HepG2 (cell line): ENCODE data around the gene CAD. TPM values are rescaled to one million over a fixed set of nuclear protein-coding genes. Genes with fewer than 3 reads are reported as not detected.

Source experiments
- GABPA ChIP-seq, 2 experiments: IDR thresholded peaks; 2 replicates each; pipeline ENCODE4 v1.6.1; 2011 to 2016; ENCODE audit warnings: low read depth in 2 of 2, low read length in 1 of 2, missing biosample characterization in 1 of 2, missing genetic modification characterization in 1 of 2
- HDAC1 ChIP-seq: sonication (generic); formaldehyde crosslinking; IDR thresholded peaks from 2 replicates; pipeline ENCODE4 v1.5.1; 2020; ENCODE audit warnings: mild to moderate bottlenecking, missing genetic modification reagents
- MTA3 ChIP-seq: sonication (generic); formaldehyde crosslinking; IDR thresholded peaks from 2 replicates; pipeline ENCODE4 v1.4.0; 2020; ENCODE audit warnings: missing genetic modification reagents
- SOX5 ChIP-seq: IDR thresholded peaks from 2 replicates; pipeline ENCODE4 v1.6.1; 2016; ENCODE audit warnings: borderline replicate concordance
- SP2 ChIP-seq: sonication (generic); formaldehyde crosslinking; IDR thresholded peaks from 2 replicates; pipeline ENCODE4 v1.5.1; 2020; ENCODE audit warnings: mild to moderate bottlenecking, missing genetic modification reagents
- STAT6 ChIP-seq: sonication (generic); formaldehyde crosslinking; IDR thresholded peaks from 2 replicates; pipeline ENCODE4 v1.4.0; 2020; ENCODE audit warnings: missing genetic modification reagents, mild to moderate bottlenecking, borderline replicate concordance
- ZBTB2 ChIP-seq: sonication (generic); formaldehyde crosslinking; IDR thresholded peaks from 2 replicates; pipeline ENCODE4 v1.8.0; 2022; ENCODE audit warnings: low read depth, missing genetic modification reagents
- ZNF232 ChIP-seq: sonication (generic); formaldehyde crosslinking; IDR thresholded peaks from 2 replicates; pipeline ENCODE4 v1.4.0; 2020; ENCODE audit warnings: missing genetic modification reagents, borderline replicate concordance
- ZNF282 ChIP-seq: fragments of 450-650 bp; IDR thresholded peaks from 2 replicates; pipeline ENCODE4 v1.6.1; 2018; ENCODE audit not compliant: partially characterized antibody
- ZNF430 ChIP-seq: sonication (generic); formaldehyde crosslinking; IDR thresholded peaks from 2 replicates; pipeline ENCODE4 v1.9.0; 2021; ENCODE audit warnings: mild to moderate bottlenecking, missing genetic modification reagents
- ZNF574 ChIP-seq: sonication (generic); formaldehyde crosslinking; IDR thresholded peaks from 2 replicates; pipeline ENCODE4 v1.4.0; 2020; ENCODE audit warnings: missing genetic modification reagents
- polyA plus RNA-seq, 8 experiments: library from polyadenylated mRNA; depleted of rRNA in 3 of 8; stranded (reverse) in 7 of 8; unstranded in 1 of 8; fragments of >200 nt; fragmentation: Illumina TruSeq in 4 of 8; extraction: Trizol in 4 of 8; gene quantifications; 2 replicates each; pipeline versions ENCODE4 v1.2.1 to v1.2.3, GENCODE V29; 2011 to 2016; ENCODE audit warnings: low read depth in 4 of 8, missing spikeins in 1 of 8, mixed read lengths in 1 of 8; ENCODE audit not compliant: insufficient read depth in 1 of 8
- total RNA-seq, 5 experiments: library from RNA; depleted of rRNA; stranded (reverse); fragments of >200 nt; fragmentation: Illumina TruSeq; extraction: Trizol; gene quantifications; 2 replicates each; pipeline ENCODE4 v1.2.3, GENCODE V29; 2016; ENCODE audit warnings: low read depth in 1 of 5
- TF ChIP-seq, protein P1 (sequence below): sonication (generic); formaldehyde crosslinking; IDR thresholded peaks from 2 replicates; pipeline ENCODE4 v1.4.0; 2020; ENCODE audit warnings: mild to moderate bottlenecking, missing genetic modification reagents
- TF ChIP-seq, protein P2 (sequence below): sonication (generic); formaldehyde crosslinking; IDR thresholded peaks from 2 replicates; pipeline ENCODE4 v1.4.0; 2020; ENCODE audit warnings: mild to moderate bottlenecking, missing genetic modification reagents, borderline replicate concordance

The CAD gene
- total and polyA plus RNA-seq, 2 of the 13 experiments (the other 11 are each of a cell fraction or from before 2014, with no cell fraction given): 21.7 to 37.0 TPM

- TF ChIP-seq ZBTB2 (CRISPR knock-in tag) (no peak), ZNF282 (no peak), STAT6 (CRISPR knock-in tag) (no peak), ZNF430 (CRISPR knock-in tag) (peak; percentile 85; the same call in 1 of the 2 replicates), MTA3 (CRISPR knock-in tag) (no peak), ZNF574 (CRISPR knock-in tag) (peak; percentile 73; the same call in 1 of the 2 replicates), GABPA (IDR thresholded peaks at IDR 0.05; ENCODE audit: low read depth, low read length) (no peak), GABPA (CRISPR knock-in tag; IDR thresholded peaks at IDR 0.05; ENCODE audit: low read depth) (no peak), SOX5 (no peak), HDAC1 (CRISPR knock-in tag) (peak; percentile 79), SP2 (CRISPR knock-in tag) (no peak), ZNF232 (CRISPR knock-in tag) (peak; percentile 84; the same call in 1 of the 2 replicates)
- TF ChIP-seq, protein P1, sequence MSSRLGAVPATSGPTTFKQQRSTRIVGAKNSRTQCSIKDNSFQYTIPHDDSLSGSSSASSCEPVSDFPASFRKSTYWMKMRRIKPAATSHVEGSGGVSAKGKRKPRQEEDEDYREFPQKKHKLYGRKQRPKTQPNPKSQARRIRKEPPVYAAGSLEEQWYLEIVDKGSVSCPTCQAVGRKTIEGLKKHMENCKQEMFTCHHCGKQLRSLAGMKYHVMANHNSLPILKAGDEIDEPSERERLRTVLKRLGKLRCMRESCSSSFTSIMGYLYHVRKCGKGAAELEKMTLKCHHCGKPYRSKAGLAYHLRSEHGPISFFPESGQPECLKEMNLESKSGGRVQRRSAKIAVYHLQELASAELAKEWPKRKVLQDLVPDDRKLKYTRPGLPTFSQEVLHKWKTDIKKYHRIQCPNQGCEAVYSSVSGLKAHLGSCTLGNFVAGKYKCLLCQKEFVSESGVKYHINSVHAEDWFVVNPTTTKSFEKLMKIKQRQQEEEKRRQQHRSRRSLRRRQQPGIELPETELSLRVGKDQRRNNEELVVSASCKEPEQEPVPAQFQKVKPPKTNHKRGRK: no peak
- TF ChIP-seq, protein P2, sequence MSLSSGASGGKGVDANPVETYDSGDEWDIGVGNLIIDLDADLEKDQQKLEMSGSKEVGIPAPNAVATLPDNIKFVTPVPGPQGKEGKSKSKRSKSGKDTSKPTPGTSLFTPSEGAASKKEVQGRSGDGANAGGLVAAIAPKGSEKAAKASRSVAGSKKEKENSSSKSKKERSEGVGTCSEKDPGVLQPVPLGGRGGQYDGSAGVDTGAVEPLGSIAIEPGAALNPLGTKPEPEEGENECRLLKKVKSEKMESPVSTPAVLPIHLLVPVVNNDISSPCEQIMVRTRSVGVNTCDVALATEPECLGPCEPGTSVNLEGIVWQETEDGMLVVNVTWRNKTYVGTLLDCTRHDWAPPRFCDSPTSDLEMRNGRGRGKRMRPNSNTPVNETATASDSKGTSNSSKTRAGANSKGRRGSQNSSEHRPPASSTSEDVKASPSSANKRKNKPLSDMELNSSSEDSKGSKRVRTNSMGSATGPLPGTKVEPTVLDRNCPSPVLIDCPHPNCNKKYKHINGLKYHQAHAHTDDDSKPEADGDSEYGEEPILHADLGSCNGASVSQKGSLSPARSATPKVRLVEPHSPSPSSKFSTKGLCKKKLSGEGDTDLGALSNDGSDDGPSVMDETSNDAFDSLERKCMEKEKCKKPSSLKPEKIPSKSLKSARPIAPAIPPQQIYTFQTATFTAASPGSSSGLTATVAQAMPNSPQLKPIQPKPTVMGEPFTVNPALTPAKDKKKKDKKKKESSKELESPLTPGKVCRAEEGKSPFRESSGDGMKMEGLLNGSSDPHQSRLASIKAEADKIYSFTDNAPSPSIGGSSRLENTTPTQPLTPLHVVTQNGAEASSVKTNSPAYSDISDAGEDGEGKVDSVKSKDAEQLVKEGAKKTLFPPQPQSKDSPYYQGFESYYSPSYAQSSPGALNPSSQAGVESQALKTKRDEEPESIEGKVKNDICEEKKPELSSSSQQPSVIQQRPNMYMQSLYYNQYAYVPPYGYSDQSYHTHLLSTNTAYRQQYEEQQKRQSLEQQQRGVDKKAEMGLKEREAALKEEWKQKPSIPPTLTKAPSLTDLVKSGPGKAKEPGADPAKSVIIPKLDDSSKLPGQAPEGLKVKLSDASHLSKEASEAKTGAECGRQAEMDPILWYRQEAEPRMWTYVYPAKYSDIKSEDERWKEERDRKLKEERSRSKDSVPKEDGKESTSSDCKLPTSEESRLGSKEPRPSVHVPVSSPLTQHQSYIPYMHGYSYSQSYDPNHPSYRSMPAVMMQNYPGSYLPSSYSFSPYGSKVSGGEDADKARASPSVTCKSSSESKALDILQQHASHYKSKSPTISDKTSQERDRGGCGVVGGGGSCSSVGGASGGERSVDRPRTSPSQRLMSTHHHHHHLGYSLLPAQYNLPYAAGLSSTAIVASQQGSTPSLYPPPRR: no peak
These were observed at the start of gene CAD (continued) for GRCh38 chr2:27217173-27218121.
